HepG2 (cell line): ENCODE results near the gene NKX3-2. TPM values are rescaled to one million over a fixed set of nuclear protein-coding genes. Genes with fewer than 3 reads are reported as not detected.

Experiments used
- ATAC-seq: fragments of 200-7000 bp; cut with Tn5 transposase; 3 replicates; pipeline ENCODE4 v1.9.1; 2020; ENCODE audit warnings: mild to moderate bottlenecking, moderate library complexity
- BruUV-seq: library from RNA; stranded (reverse); fragments of 400-500 nt; replicated peaks from 2 replicates; lab custom pipeline; 2021; lab: Mats Ljungman, UMichigan
- CTCF ChIA-PET: fragments of 300-600 bp; formaldehyde crosslinking; extraction: SDS; loops from one replicate; lab custom pipeline; 2021; ENCODE audit warnings: low total read pairs, inconsistent platforms, low intra/inter-chr PET ratio; lab: Yijun Ruan, JAX
- POLR2A ChIA-PET: fragments of 350-600 bp; sonication (Branson Sonifier 250); formaldehyde crosslinking; loops from one replicate; lab custom pipeline; 2020; ENCODE audit warnings: antibody characterized with exemption, inconsistent platforms; lab: Yijun Ruan, JAX
- DNase-seq: peaks from one replicate; pipeline ENCODE4 v3.0.0-alpha.2; 2015; ENCODE audit warnings: low spot score
- FAIRE-seq: peaks from 3 replicates; lab custom pipeline; 2011; peaks lifted over from hg19 to GRCh38; lab: Jason Lieb, UNC
- H2AFZ ChIP-seq: one replicate; pipeline ENCODE4 v1.6.1; 2011; ENCODE audit warnings: low read length, inconsistent platforms
- H3K27ac ChIP-seq: fragments of 300-600 bp; 3 replicates; pipeline ENCODE4 v1.8.0; 2011; ENCODE audit warnings: mixed run types, mild to moderate bottlenecking, mixed read lengths, low read length, inconsistent platforms; ENCODE audit not compliant: insufficient read depth; ENCODE audit errors: extremely low read length
- H3K27me3 ChIP-seq, 2 experiments: fragments of 200-600 bp in 1 of 2; 2 replicates in 1 of 2; 3 replicates in 1 of 2; pipeline versions ENCODE4 v1.6.0 to v1.8.0; 2011; ENCODE audit warnings: low read length in 2 of 2, mild to moderate bottlenecking in 2 of 2, moderate library complexity in 2 of 2, inconsistent platforms in 1 of 2; ENCODE audit not compliant: insufficient read depth in 2 of 2, control insufficient read depth in 1 of 2
- H3K36me3 ChIP-seq, 2 experiments: fragments of 200-600 bp in 1 of 2; replicated peaks in 1 of 2; 2 replicates in 1 of 2; 3 replicates in 1 of 2; pipeline versions ENCODE4 v1.5.1 to v1.8.0; 2011; ENCODE audit warnings: low read length in 2 of 2, inconsistent platforms in 1 of 2; ENCODE audit not compliant: insufficient read depth in 2 of 2, control insufficient read depth in 1 of 2
- H3K4me1 ChIP-seq: 2 replicates; pipeline ENCODE4 v1.5.1; 2012; ENCODE audit warnings: low read length, inconsistent platforms; ENCODE audit not compliant: insufficient read depth
- H3K4me2 ChIP-seq: 2 replicates; pipeline ENCODE4 v1.6.0; 2011; ENCODE audit warnings: low read depth, low read length, inconsistent platforms
- H3K4me3 ChIP-seq, 3 experiments: fragments of 200-600 bp in 1 of 3; sonication (generic), shearing (Covaris generic) in 1 of 3; replicated peaks in 1 of 3; 2 replicates each; pipeline ENCODE4 v1.5.1; 2011 to 2016; ENCODE audit warnings: low read length in 3 of 3, inconsistent platforms in 2 of 3, low read depth in 2 of 3, mild to moderate bottlenecking in 2 of 3, control low read depth in 1 of 3, mixed read lengths in 1 of 3; ENCODE audit not compliant: insufficient read depth in 1 of 3
- H3K79me2 ChIP-seq: one replicate; pipeline ENCODE4 v1.6.1; 2011; ENCODE audit warnings: low read length, inconsistent platforms; ENCODE audit not compliant: insufficient read depth
- H3K9ac ChIP-seq: 2 replicates; pipeline ENCODE4 v1.6.0; 2011; ENCODE audit warnings: mild to moderate bottlenecking, low read depth, low read length, inconsistent platforms; ENCODE audit not compliant: insufficient read depth
- H3K9me3 ChIP-seq: 2 replicates; pipeline ENCODE4 v1.5.1; 2012; ENCODE audit warnings: mild to moderate bottlenecking, low read length
- H4K20me1 ChIP-seq: 2 replicates; pipeline ENCODE4 v1.6.0; 2011; ENCODE audit warnings: inconsistent platforms, mild to moderate bottlenecking, low read length, moderate library complexity; ENCODE audit not compliant: insufficient read depth
- KAT7 ChIP-seq: IDR thresholded peaks from 2 replicates; pipeline ENCODE4 v1.6.1; 2018; ENCODE audit warnings: borderline replicate concordance, missing compliant biosample characterization
- NRL ChIP-seq: sonication (generic); formaldehyde crosslinking; IDR thresholded peaks from 2 replicates; pipeline ENCODE4 v1.5.0; 2020; ENCODE audit warnings: missing genetic modification reagents, mild to moderate bottlenecking, moderate library complexity, borderline replicate concordance
- ONECUT2 ChIP-seq: sonication (generic); formaldehyde crosslinking; IDR thresholded peaks from 2 replicates; pipeline ENCODE4 v1.4.0; 2020; ENCODE audit warnings: missing genetic modification reagents
- POLR2AphosphoS2 ChIP-seq: IDR thresholded peaks from 2 replicates; pipeline ENCODE4 v1.6.1; 2011; ENCODE audit warnings: low read depth, low read length, improper control_type of control experiment
- RFX1 ChIP-seq: fragments of 450-650 bp; IDR thresholded peaks from 2 replicates; pipeline ENCODE4 v1.6.1; 2017
- ZBTB7B ChIP-seq: sonication (generic); formaldehyde crosslinking; IDR thresholded peaks from 2 replicates; pipeline ENCODE4 v1.4.0; 2020; ENCODE audit warnings: missing genetic modification reagents
- WGBS: methylation state at CpG from one replicate; pipeline ENCODE4 v1.1.6; 2017; ENCODE audit warnings: low lambda C conversion rate; 5-methylcytosine and 5-hydroxymethylcytosine counted together
- in situ Hi-C: cut with HindIII; loops from 2 replicates; pipeline ENCODE4 v1.10.0; 2017; ENCODE audit warnings: low pct_unique_long_range_greater_than_20kb; ENCODE audit not compliant: extremely low pct_ligation_motif_present
- intact Hi-C: fragments of 100-400 bp; cut with micrococcal nuclease; formaldehyde crosslinking; loops from one replicate; pipeline ENCODE4 v1.10.0; 2022; ENCODE audit not compliant: unreplicated experiment
- polyA plus RNA-seq, 8 experiments: library from polyadenylated mRNA; depleted of rRNA in 3 of 8; stranded (reverse) in 7 of 8; unstranded in 1 of 8; fragments of >200 nt; fragmentation: Illumina TruSeq in 4 of 8; extraction: Trizol in 4 of 8; gene quantifications; 2 replicates each; pipeline versions ENCODE4 v1.2.1 to v1.2.3, GENCODE V29; 2011 to 2016; ENCODE audit warnings: low read depth in 4 of 8, missing spikeins in 1 of 8, mixed read lengths in 1 of 8; ENCODE audit not compliant: insufficient read depth in 1 of 8
- total RNA-seq, 5 experiments: library from RNA; depleted of rRNA; stranded (reverse); fragments of >200 nt; fragmentation: Illumina TruSeq; extraction: Trizol; gene quantifications; 2 replicates each; pipeline ENCODE4 v1.2.3, GENCODE V29; 2016; ENCODE audit warnings: low read depth in 1 of 5
- TF ChIP-seq, protein P1 (sequence below): sonication (generic); formaldehyde crosslinking; IDR thresholded peaks from 2 replicates; pipeline ENCODE4 v1.5.0; 2020; ENCODE audit warnings: missing genetic modification reagents
- TF ChIP-seq, protein P2 (sequence below): sonication (generic); formaldehyde crosslinking; IDR thresholded peaks from 2 replicates; pipeline ENCODE4 v1.8.1; 2023; ENCODE audit warnings: mild to moderate bottlenecking, missing genetic modification reagents
- TF ChIP-seq, protein P3 (sequence below): sonication (generic); formaldehyde crosslinking; conservative IDR thresholded peaks from 2 replicates; pipeline ENCODE4 v1.4.0; 2020; ENCODE audit warnings: missing genetic modification reagents
- TF ChIP-seq, protein P4 (sequence below): sonication (generic); formaldehyde crosslinking; IDR thresholded peaks from 2 replicates; pipeline ENCODE4 v1.4.0; 2020; ENCODE audit warnings: missing genetic modification reagents
- TF ChIP-seq, protein P5 (sequence below): sonication (generic); formaldehyde crosslinking; IDR thresholded peaks from 2 replicates; pipeline ENCODE4 v1.4.0; 2020; ENCODE audit warnings: mild to moderate bottlenecking, missing genetic modification reagents, borderline replicate concordance

Gene NKX3-2
- total and polyA plus RNA-seq, 2 of the 13 experiments (the other 11 are each of a cell fraction or from before 2014, with no cell fraction given) = 0.07 to 0.13 TPM

DNA sequence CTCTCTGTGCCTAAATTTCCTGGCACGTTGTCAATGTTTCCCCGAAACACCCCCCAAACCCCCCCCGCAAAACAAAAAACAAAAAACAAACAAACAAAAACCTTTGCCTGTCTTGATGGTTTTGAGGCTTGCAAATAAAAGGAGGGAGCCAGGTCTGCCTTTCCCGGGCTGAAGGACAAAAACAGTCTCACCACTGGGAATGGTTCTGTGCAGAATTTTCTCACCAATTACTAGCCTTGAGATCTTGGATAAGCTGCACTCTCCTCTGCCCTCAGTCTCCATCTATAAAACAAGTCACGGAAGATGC is 15.5 kb downstream of the NKX3-2 start:
- no peak overlapping the region for H3K27ac ChIP-seq
- H3K4me1 ChIP-seq = no peaks in the 10 kb centered on the region
- no peaks in the 10 kb centered on the region for H3K36me3 ChIP-seq
- peaks cover 8 to 82% of the 10 kb centered on the region in 2 experiments; a peak in 4 of 5 replicates for H3K27me3 ChIP-seq
- 3% methylated on average over 4 of the region's 5 CpGs for WGBS
- intact Hi-C loops (no loop called here), in situ Hi-C loops (no loop called here)
- no peaks in the 10 kb centered on the region for H3K79me2 ChIP-seq
- no peak overlapping the region for H3K4me3 ChIP-seq
- no peak for ATAC-seq
- DNase-seq = no peak
- POLR2A ChIA-PET = no interaction called here
- no peak overlapping the region for H3K9ac ChIP-seq
- H3K4me2 ChIP-seq = no peak overlapping the region
- BruUV-seq = no TSS peak
- H2AFZ ChIP-seq = no peak overlapping the region
- no peaks in the 10 kb centered on the region for H4K20me1 ChIP-seq
- CTCF ChIA-PET = no interaction called here
- no peak for FAIRE-seq
- no peaks in the 10 kb centered on the region for H3K9me3 ChIP-seq
- TF ChIP-seq, protein P1, sequence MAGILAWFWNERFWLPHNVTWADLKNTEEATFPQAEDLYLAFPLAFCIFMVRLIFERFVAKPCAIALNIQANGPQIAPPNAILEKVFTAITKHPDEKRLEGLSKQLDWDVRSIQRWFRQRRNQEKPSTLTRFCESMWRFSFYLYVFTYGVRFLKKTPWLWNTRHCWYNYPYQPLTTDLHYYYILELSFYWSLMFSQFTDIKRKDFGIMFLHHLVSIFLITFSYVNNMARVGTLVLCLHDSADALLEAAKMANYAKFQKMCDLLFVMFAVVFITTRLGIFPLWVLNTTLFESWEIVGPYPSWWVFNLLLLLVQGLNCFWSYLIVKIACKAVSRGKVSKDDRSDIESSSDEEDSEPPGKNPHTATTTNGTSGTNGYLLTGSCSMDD (CRISPR knock-in tag) = no peak
- TF ChIP-seq ONECUT2 (CRISPR knock-in tag) = no peak
- TF ChIP-seq ZBTB7B (CRISPR knock-in tag) = no peak
- no peak for TF ChIP-seq KAT7 (CRISPR knock-in tag)
- TF ChIP-seq NRL = no peak
- TF ChIP-seq, protein P2, sequence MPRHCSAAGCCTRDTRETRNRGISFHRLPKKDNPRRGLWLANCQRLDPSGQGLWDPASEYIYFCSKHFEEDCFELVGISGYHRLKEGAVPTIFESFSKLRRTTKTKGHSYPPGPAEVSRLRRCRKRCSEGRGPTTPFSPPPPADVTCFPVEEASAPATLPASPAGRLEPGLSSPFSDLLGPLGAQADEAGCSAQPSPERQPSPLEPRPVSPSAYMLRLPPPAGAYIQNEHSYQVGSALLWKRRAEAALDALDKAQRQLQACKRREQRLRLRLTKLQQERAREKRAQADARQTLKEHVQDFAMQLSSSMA (CRISPR knock-in tag) = no peak
- TF ChIP-seq, protein P3, sequence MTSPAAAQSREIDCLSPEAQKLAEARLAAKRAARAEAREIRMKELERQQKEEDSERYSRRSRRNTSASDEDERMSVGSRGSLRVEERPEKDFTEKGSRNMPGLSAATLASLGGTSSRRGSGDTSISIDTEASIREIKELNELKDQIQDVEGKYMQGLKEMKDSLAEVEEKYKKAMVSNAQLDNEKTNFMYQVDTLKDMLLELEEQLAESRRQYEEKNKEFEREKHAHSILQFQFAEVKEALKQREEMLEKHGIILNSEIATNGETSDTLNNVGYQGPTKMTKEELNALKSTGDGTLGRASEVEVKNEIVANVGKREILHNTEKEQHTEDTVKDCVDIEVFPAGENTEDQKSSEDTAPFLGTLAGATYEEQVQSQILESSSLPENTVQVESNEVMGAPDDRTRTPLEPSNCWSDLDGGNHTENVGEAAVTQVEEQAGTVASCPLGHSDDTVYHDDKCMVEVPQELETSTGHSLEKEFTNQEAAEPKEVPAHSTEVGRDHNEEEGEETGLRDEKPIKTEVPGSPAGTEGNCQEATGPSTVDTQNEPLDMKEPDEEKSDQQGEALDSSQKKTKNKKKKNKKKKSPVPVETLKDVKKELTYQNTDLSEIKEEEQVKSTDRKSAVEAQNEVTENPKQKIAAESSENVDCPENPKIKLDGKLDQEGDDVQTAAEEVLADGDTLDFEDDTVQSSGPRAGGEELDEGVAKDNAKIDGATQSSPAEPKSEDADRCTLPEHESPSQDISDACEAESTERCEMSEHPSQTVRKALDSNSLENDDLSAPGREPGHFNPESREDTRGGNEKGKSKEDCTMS (CRISPR knock-in tag) = no peak
- TF ChIP-seq POLR2AphosphoS2 = no peak
- TF ChIP-seq, protein P4, sequence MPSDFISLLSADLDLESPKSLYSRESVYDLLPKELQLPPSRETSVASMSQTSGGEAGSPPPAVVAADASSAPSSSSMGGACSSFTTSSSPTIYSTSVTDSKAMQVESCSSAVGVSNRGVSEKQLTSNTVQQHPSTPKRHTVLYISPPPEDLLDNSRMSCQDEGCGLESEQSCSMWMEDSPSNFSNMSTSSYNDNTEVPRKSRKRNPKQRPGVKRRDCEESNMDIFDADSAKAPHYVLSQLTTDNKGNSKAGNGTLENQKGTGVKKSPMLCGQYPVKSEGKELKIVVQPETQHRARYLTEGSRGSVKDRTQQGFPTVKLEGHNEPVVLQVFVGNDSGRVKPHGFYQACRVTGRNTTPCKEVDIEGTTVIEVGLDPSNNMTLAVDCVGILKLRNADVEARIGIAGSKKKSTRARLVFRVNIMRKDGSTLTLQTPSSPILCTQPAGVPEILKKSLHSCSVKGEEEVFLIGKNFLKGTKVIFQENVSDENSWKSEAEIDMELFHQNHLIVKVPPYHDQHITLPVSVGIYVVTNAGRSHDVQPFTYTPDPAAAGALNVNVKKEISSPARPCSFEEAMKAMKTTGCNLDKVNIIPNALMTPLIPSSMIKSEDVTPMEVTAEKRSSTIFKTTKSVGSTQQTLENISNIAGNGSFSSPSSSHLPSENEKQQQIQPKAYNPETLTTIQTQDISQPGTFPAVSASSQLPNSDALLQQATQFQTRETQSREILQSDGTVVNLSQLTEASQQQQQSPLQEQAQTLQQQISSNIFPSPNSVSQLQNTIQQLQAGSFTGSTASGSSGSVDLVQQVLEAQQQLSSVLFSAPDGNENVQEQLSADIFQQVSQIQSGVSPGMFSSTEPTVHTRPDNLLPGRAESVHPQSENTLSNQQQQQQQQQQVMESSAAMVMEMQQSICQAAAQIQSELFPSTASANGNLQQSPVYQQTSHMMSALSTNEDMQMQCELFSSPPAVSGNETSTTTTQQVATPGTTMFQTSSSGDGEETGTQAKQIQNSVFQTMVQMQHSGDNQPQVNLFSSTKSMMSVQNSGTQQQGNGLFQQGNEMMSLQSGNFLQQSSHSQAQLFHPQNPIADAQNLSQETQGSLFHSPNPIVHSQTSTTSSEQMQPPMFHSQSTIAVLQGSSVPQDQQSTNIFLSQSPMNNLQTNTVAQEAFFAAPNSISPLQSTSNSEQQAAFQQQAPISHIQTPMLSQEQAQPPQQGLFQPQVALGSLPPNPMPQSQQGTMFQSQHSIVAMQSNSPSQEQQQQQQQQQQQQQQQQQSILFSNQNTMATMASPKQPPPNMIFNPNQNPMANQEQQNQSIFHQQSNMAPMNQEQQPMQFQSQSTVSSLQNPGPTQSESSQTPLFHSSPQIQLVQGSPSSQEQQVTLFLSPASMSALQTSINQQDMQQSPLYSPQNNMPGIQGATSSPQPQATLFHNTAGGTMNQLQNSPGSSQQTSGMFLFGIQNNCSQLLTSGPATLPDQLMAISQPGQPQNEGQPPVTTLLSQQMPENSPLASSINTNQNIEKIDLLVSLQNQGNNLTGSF (CRISPR knock-in tag) = no peak
- TF ChIP-seq, protein P5, sequence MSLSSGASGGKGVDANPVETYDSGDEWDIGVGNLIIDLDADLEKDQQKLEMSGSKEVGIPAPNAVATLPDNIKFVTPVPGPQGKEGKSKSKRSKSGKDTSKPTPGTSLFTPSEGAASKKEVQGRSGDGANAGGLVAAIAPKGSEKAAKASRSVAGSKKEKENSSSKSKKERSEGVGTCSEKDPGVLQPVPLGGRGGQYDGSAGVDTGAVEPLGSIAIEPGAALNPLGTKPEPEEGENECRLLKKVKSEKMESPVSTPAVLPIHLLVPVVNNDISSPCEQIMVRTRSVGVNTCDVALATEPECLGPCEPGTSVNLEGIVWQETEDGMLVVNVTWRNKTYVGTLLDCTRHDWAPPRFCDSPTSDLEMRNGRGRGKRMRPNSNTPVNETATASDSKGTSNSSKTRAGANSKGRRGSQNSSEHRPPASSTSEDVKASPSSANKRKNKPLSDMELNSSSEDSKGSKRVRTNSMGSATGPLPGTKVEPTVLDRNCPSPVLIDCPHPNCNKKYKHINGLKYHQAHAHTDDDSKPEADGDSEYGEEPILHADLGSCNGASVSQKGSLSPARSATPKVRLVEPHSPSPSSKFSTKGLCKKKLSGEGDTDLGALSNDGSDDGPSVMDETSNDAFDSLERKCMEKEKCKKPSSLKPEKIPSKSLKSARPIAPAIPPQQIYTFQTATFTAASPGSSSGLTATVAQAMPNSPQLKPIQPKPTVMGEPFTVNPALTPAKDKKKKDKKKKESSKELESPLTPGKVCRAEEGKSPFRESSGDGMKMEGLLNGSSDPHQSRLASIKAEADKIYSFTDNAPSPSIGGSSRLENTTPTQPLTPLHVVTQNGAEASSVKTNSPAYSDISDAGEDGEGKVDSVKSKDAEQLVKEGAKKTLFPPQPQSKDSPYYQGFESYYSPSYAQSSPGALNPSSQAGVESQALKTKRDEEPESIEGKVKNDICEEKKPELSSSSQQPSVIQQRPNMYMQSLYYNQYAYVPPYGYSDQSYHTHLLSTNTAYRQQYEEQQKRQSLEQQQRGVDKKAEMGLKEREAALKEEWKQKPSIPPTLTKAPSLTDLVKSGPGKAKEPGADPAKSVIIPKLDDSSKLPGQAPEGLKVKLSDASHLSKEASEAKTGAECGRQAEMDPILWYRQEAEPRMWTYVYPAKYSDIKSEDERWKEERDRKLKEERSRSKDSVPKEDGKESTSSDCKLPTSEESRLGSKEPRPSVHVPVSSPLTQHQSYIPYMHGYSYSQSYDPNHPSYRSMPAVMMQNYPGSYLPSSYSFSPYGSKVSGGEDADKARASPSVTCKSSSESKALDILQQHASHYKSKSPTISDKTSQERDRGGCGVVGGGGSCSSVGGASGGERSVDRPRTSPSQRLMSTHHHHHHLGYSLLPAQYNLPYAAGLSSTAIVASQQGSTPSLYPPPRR (CRISPR knock-in tag) = no peak
- TF ChIP-seq RFX1 = no peak
